Mucosa of rectum (tissue), 2 donors: ENCODE data around the gene UBL7.
A peak's percentile ranks its signal among the peaks of the same experiment; 100 is the strongest.

Experiments used
- H3K27ac ChIP-seq, 2 donors: one replicate each; pipeline ENCODE4 v1.7.0; 2013; ENCODE audit warnings: inconsistent platforms in 2 of 2, low read depth in 2 of 2, low read length in 2 of 2
- H3K27me3 ChIP-seq, 2 donors: one replicate each; pipeline ENCODE4 v1.7.0; 2013; ENCODE audit warnings: low read length in 2 of 2; ENCODE audit not compliant: control insufficient read depth in 2 of 2, insufficient read depth in 2 of 2
- H3K36me3 ChIP-seq, 2 donors: one replicate each; pipeline ENCODE4 v1.7.0; 2013; ENCODE audit warnings: low read length in 2 of 2; ENCODE audit not compliant: control insufficient read depth in 2 of 2, insufficient read depth in 2 of 2
- H3K4me1 ChIP-seq, 2 donors: one replicate each; pipeline ENCODE4 v1.7.0; 2013; ENCODE audit warnings: low read length in 2 of 2, mild to moderate bottlenecking in 1 of 2; ENCODE audit not compliant: control insufficient read depth in 2 of 2, insufficient read depth in 2 of 2
- H3K4me3 ChIP-seq, 2 donors: one replicate each; pipeline ENCODE4 v1.7.0; 2013; ENCODE audit warnings: low read length in 2 of 2
- H3K9ac ChIP-seq, 2 donors: one replicate each; pipeline ENCODE4 v1.7.0; 2013; ENCODE audit warnings: low read length in 2 of 2, low read depth in 1 of 2, mild to moderate bottlenecking in 1 of 2
- H3K9me3 ChIP-seq, 2 donors: one replicate each; pipeline ENCODE4 v1.7.0; 2013; ENCODE audit warnings: low read length in 2 of 2; ENCODE audit not compliant: control insufficient read depth in 2 of 2
- donor health status: healthy.
- donor health status: Normal muscosa, but diverticular disease.

The UBL7 gene

GRCh38 chr15:74431645-74432044, 29.3 kb downstream of the UBL7 start:
- H3K4me1 ChIP-seq: peaks cover 7 to 13% of the 10 kb centered on the region in 2 donors
- H3K4me3 ChIP-seq: peak overlapping the region; percentile 17 to 27
- H3K27ac ChIP-seq: no peak overlapping the region
- H3K9ac ChIP-seq: no peak overlapping the region
- no peaks in the 10 kb centered on the region for H3K9me3 ChIP-seq
- no peaks in the 10 kb centered on the region for H3K36me3 ChIP-seq
- H3K27me3 ChIP-seq: peaks cover 10 to 24% of the 10 kb centered on the region in 2 donors

GRCh38 chr15:74431116-74431515, 29.8 kb downstream of the UBL7 start:
- Histone ChIP-seq H3K4me3 (peak overlapping the region in 1 of 2 donors; percentile 27), H3K36me3 (no peaks in the 10 kb centered on the region), H3K27ac (no peak overlapping the region), H3K4me1 (peaks cover 7 to 13% of the 10 kb centered on the region in 2 donors), H3K27me3 (peaks cover 7 to 24% of the 10 kb centered on the region in 2 donors), H3K9me3 (no peaks in the 10 kb centered on the region), H3K9ac (no peak overlapping the region)

GRCh38 chr15:74430510-74430951, 30.4 kb downstream of the UBL7 start:
- no peaks in the 10 kb centered on the region for H3K36me3 ChIP-seq
- H3K4me3 ChIP-seq: no peak overlapping the region
- no peaks in the 10 kb centered on the region for H3K9me3 ChIP-seq
- H3K27ac ChIP-seq: no peak overlapping the region
- H3K27me3 ChIP-seq: peaks cover 7 to 24% of the 10 kb centered on the region in 2 donors
- H3K4me1 ChIP-seq: peaks cover 7 to 13% of the 10 kb centered on the region in 2 donors
- no peak overlapping the region for H3K9ac ChIP-seq

GRCh38 chr15:74429781-74430400, 31.1 kb downstream of the UBL7 start:
- Histone ChIP-seq H3K27me3 (peaks cover 7 to 24% of the 10 kb centered on the region in 2 donors), H3K4me3 (peak overlapping the region in 1 of 2 donors; percentile 26), H3K36me3 (no peaks in the 10 kb centered on the region), H3K9ac (no peak overlapping the region), H3K27ac (peak overlapping the region in 1 of 2 donors; percentile 43), H3K4me1 (peaks cover 7 to 13% of the 10 kb centered on the region in 2 donors), H3K9me3 (no peaks in the 10 kb centered on the region)

GRCh38 chr15:74428970-74429780, 31.8 kb downstream of the UBL7 start:
- no peak overlapping the region for H3K9ac ChIP-seq
- H3K4me1 ChIP-seq: peaks cover 4 to 13% of the 10 kb centered on the region in 2 donors
- H3K36me3 ChIP-seq: no peaks in the 10 kb centered on the region
- peak overlapping the region; percentile 42 to 43 for H3K27ac ChIP-seq
- peak overlapping the region in 1 of 2 donors; percentile 26 for H3K4me3 ChIP-seq
- peaks cover 7 to 24% of the 10 kb centered on the region in 2 donors for H3K27me3 ChIP-seq
- no peaks in the 10 kb centered on the region for H3K9me3 ChIP-seq

GRCh38 chr15:74428442-74428787, 32.5 kb downstream of the UBL7 start:
- H3K9me3 ChIP-seq: no peaks in the 10 kb centered on the region
- peaks cover 3 to 12% of the 10 kb centered on the region in 2 donors for H3K4me1 ChIP-seq
- H3K36me3 ChIP-seq: no peaks in the 10 kb centered on the region
- peaks cover 7 to 24% of the 10 kb centered on the region in 2 donors for H3K27me3 ChIP-seq
- H3K9ac ChIP-seq: no peak overlapping the region
- peak overlapping the region in 1 of 2 donors; percentile 15 for H3K4me3 ChIP-seq
- peak overlapping the region; percentile 42 to 43 for H3K27ac ChIP-seq

GRCh38 chr15:74427607-74428441, 33.1 kb downstream of the UBL7 start:
- Histone ChIP-seq H3K27me3 (peaks cover 7 to 23% of the 10 kb centered on the region in 2 donors), H3K27ac (peak overlapping the region in 1 of 2 donors; percentile 42), H3K4me1 (peaks cover 3 to 11% of the 10 kb centered on the region in 2 donors), H3K9ac (no peak overlapping the region), H3K4me3 (no peak overlapping the region), H3K9me3 (no peaks in the 10 kb centered on the region), H3K36me3 (no peaks in the 10 kb centered on the region)

GRCh38 chr15:74426404-74427281, 34.3 kb downstream of the UBL7 start:
- peaks cover 5 to 12% of the 10 kb centered on the region in 2 donors for H3K27me3 ChIP-seq
- no peak overlapping the region for H3K27ac ChIP-seq
- H3K36me3 ChIP-seq: no peaks in the 10 kb centered on the region
- H3K4me3 ChIP-seq: no peak overlapping the region
- H3K9ac ChIP-seq: no peak overlapping the region
- H3K9me3 ChIP-seq: no peaks in the 10 kb centered on the region
- H3K4me1 ChIP-seq: peaks cover 3 to 10% of the 10 kb centered on the region in 2 donors

GRCh38 chr15:74425630-74426029, 35.3 kb downstream of the UBL7 start:
- no peak overlapping the region for H3K4me3 ChIP-seq
- H3K27me3 ChIP-seq: peaks cover 0 to 1% of the 10 kb centered on the region in 2 donors
- no peaks in the 10 kb centered on the region for H3K36me3 ChIP-seq
- no peaks in the 10 kb centered on the region for H3K9me3 ChIP-seq
- H3K4me1 ChIP-seq: peaks cover 3 to 8% of the 10 kb centered on the region in 2 donors
- H3K9ac ChIP-seq: no peak overlapping the region
- no peak overlapping the region for H3K27ac ChIP-seq
